HepG2 (cell line): ENCODE data around the gene CRKL. TPM values are rescaled to one million over a fixed set of nuclear protein-coding genes. Genes with fewer than 3 reads are reported as not detected.

Experiments used
- CC2D1A ChIP-seq: sonication (generic); formaldehyde crosslinking; IDR thresholded peaks from 2 replicates; pipeline ENCODE4 v1.8.1; 2023; ENCODE audit warnings: mild to moderate bottlenecking, missing genetic modification reagents
- E2F1 ChIP-seq: sonication (generic); formaldehyde crosslinking; IDR thresholded peaks from 2 replicates; pipeline ENCODE4 v1.5.0; 2020; ENCODE audit warnings: missing genetic modification reagents
- FOXA3 ChIP-seq: IDR thresholded peaks from 2 replicates; pipeline ENCODE4 v1.6.1; 2016; ENCODE audit warnings: missing genetic modification reagents, missing compliant biosample characterization
- GFI1 ChIP-seq: sonication (generic); formaldehyde crosslinking; IDR thresholded peaks from 2 replicates; pipeline ENCODE4 v1.5.0; 2020; ENCODE audit warnings: missing genetic modification reagents, mild to moderate bottlenecking, borderline replicate concordance
- HMG20A ChIP-seq: IDR thresholded peaks from 2 replicates; pipeline ENCODE4 v1.6.1; 2016; ENCODE audit warnings: borderline replicate concordance
- HNF1B ChIP-seq: sonication (generic); formaldehyde crosslinking; IDR thresholded peaks from 2 replicates; pipeline ENCODE4 v1.5.1; 2020; ENCODE audit warnings: mild to moderate bottlenecking, moderate library complexity, missing genetic modification reagents
- HNF4A ChIP-seq: sonication (generic); formaldehyde crosslinking; IDR thresholded peaks from 2 replicates; pipeline ENCODE4 v1.4.0; 2020; ENCODE audit warnings: missing genetic modification reagents
- HNF4G ChIP-seq, 2 experiments: sonication (generic) in 1 of 2; formaldehyde crosslinking in 1 of 2; IDR thresholded peaks; 2 replicates each; pipeline versions ENCODE4 v1.4.0 to v1.6.1; 2011 to 2020; ENCODE audit warnings: borderline replicate concordance in 2 of 2, low read depth in 2 of 2, mild to moderate bottlenecking in 2 of 2, low read length in 1 of 2, missing genetic modification reagents in 1 of 2, moderate library complexity in 1 of 2
- MAFF ChIP-seq: IDR thresholded peaks from 2 replicates; pipeline ENCODE4 v1.6.1; 2011; ENCODE audit warnings: low read depth, low read length, improper control_type of control experiment
- NBN ChIP-seq: fragments of 450-650 bp; conservative IDR thresholded peaks from 2 replicates; pipeline ENCODE4 v1.6.1; 2017
- NR2F6 ChIP-seq, 2 experiments: IDR thresholded peaks; 2 replicates each; pipeline ENCODE4 v1.6.1; 2016; ENCODE audit warnings: antibody characterized with exemption in 1 of 2, mild to moderate bottlenecking in 1 of 2
- PCBP2 ChIP-seq: fragments of 200-400 bp; formaldehyde crosslinking; optimal IDR thresholded peaks from 2 replicates; pipeline ENCODE3; 2018; ENCODE audit warnings: low read length, low read depth; ENCODE audit not compliant: poor library complexity, severe bottlenecking
- PHF5A ChIP-seq: IDR thresholded peaks from one replicate; pipeline ENCODE4 v1.6.1; 2018; ENCODE audit warnings: low read depth, missing genetic modification reagents; ENCODE audit not compliant: unreplicated experiment
- PPARG ChIP-seq: conservative IDR thresholded peaks from 2 replicates; pipeline ENCODE4 v1.6.1; 2016; ENCODE audit warnings: missing biosample characterization, missing genetic modification reagents
- RBAK ChIP-seq: sonication (generic); formaldehyde crosslinking; IDR thresholded peaks from 2 replicates; pipeline ENCODE4 v1.5.1; 2020; ENCODE audit warnings: mild to moderate bottlenecking, missing genetic modification reagents
- RERE ChIP-seq: IDR thresholded peaks from 2 replicates; pipeline ENCODE4 v1.6.1; 2016; ENCODE audit warnings: low read depth, missing genetic modification reagents, missing compliant biosample characterization
- SCMH1 ChIP-seq: sonication (generic); formaldehyde crosslinking; IDR thresholded peaks from 2 replicates; pipeline ENCODE4 v1.9.0; 2021; ENCODE audit warnings: missing genetic modification reagents, mild to moderate bottlenecking, borderline replicate concordance
- ZMYM4 ChIP-seq: sonication (generic); formaldehyde crosslinking; IDR thresholded peaks from 2 replicates; pipeline ENCODE4 v1.8.1; 2023; ENCODE audit warnings: mild to moderate bottlenecking, missing genetic modification reagents
- ZNF263 ChIP-seq: sonication (generic); formaldehyde crosslinking; IDR thresholded peaks from 2 replicates; pipeline ENCODE4 v1.4.0; 2020; ENCODE audit warnings: missing genetic modification reagents
- ZNF510 ChIP-seq: sonication (generic); formaldehyde crosslinking; IDR thresholded peaks from 2 replicates; pipeline ENCODE4 v1.4.0; 2020; ENCODE audit warnings: low read depth, mild to moderate bottlenecking, missing genetic modification reagents
- ZNF780A ChIP-seq: sonication (generic); formaldehyde crosslinking; IDR thresholded peaks from 2 replicates; pipeline ENCODE4 v1.8.0; 2022; ENCODE audit warnings: mild to moderate bottlenecking, missing genetic modification reagents, moderate library complexity
- polyA plus RNA-seq, 8 experiments: library from polyadenylated mRNA; depleted of rRNA in 3 of 8; stranded (reverse) in 7 of 8; unstranded in 1 of 8; fragments of >200 nt; fragmentation: Illumina TruSeq in 4 of 8; extraction: Trizol in 4 of 8; gene quantifications; 2 replicates each; pipeline versions ENCODE4 v1.2.1 to v1.2.3, GENCODE V29; 2011 to 2016; ENCODE audit warnings: low read depth in 4 of 8, missing spikeins in 1 of 8, mixed read lengths in 1 of 8; ENCODE audit not compliant: insufficient read depth in 1 of 8
- total RNA-seq, 5 experiments: library from RNA; depleted of rRNA; stranded (reverse); fragments of >200 nt; fragmentation: Illumina TruSeq; extraction: Trizol; gene quantifications; 2 replicates each; pipeline ENCODE4 v1.2.3, GENCODE V29; 2016; ENCODE audit warnings: low read depth in 1 of 5

The CRKL gene
- total and polyA plus RNA-seq, 2 of the 13 experiments (the other 11 are each of a cell fraction or from before 2014, with no cell fraction given): 37.4 to 60.6 TPM

GRCh38 chr22:20951151-20951931, 34.1 kb downstream of the CRKL start (continued):
- TF ChIP-seq ZNF510 (CRISPR knock-in tag) (0 out of 2 replicates have a peak, but pooled peaks have one; percentile 68), MAFF (peak; percentile 26; the same call in 1 of the 2 replicates), ZNF263 (no peak), PPARG (CRISPR knock-in tag) (peak; percentile 37; the same call in 1 of the 2 replicates), RBAK (no peak), HNF1B (CRISPR knock-in tag) (peak; percentile 43; the same call in 1 of the 2 replicates), SCMH1 (CRISPR knock-in tag) (no peak), RERE (peak; percentile 60; the same call in 1 of the 2 replicates), NBN (no peak), E2F1 (no peak), HMG20A (0 out of 2 replicates have a peak, but pooled peaks have one; percentile 28), HNF4G (IDR thresholded peaks at IDR 0.05; ENCODE audit: borderline replicate concordance, low read depth, low read length) (no peak), HNF4G (CRISPR knock-in tag; IDR thresholded peaks at IDR 0.05; ENCODE audit: borderline replicate concordance, low read depth) (0 out of 2 replicates have a peak, but pooled peaks have one; percentile 16), NR2F6 (IDR thresholded peaks at IDR 0.05) (0 out of 2 replicates have a peak, but pooled peaks have one; percentile 24), NR2F6 (CRISPR knock-in tag; IDR thresholded peaks at IDR 0.05) (peak; percentile 40), ZMYM4 (CRISPR knock-in tag) (no peak), GFI1 (CRISPR knock-in tag) (peak; percentile 37; the same call in 1 of the 2 replicates), PHF5A (CRISPR knock-in tag) (peak; percentile 28), PCBP2 (no peak), CC2D1A (CRISPR knock-in tag) (no peak), FOXA3 (0 out of 2 replicates have a peak, but pooled peaks have one; percentile 49), ZNF780A (no peak), HNF4A (CRISPR knock-in tag) (peak; percentile 45)
